ENCODE results near the gene FKBP5. TPM values are rescaled to one million over a fixed set of nuclear protein-coding genes. Genes with fewer than 3 reads are reported as not detected.

FKBP5 gene
- total and polyA plus RNA-seq, 5 donors = 75.0 to 155 (median 110) TPM

GRCh38 chr6:35654883-35655282 lies 33.8 kb downstream of the FKBP5 start:
- 96% methylated on average over 3 of the region's 3 CpGs for WGBS
- no peak overlapping the region for H3K4me3 ChIP-seq (ENCODE audit: low read length)
- DNase-seq = no peak
- H3K27me3 ChIP-seq (ENCODE audit: control insufficient read depth, insufficient read depth) = no peaks in the 10 kb centered on the region
- intact Hi-C loops (cut with DNase I) = no loop called here
- no peak for ATAC-seq
- no peak overlapping the region for H3K27ac ChIP-seq (ENCODE audit: low read length)
- H3K4me1 ChIP-seq (ENCODE audit: control insufficient read depth, insufficient read depth, low read length) = peaks cover 4% of the 10 kb centered on the region
- H3K9me3 ChIP-seq (ENCODE audit: control insufficient read depth, low read length) = no peaks in the 10 kb centered on the region

- Histone ChIP-seq H3K4me3 (ENCODE audit: low read length) (no peak overlapping the region), H3K4me1 (ENCODE audit: control insufficient read depth, insufficient read depth, low read length) (peaks cover 4% of the 10 kb centered on the region), H3K9me3 (ENCODE audit: control insufficient read depth, low read length) (no peaks in the 10 kb centered on the region), H3K27ac (ENCODE audit: low read length) (no peak overlapping the region), H3K27me3 (ENCODE audit: control insufficient read depth, insufficient read depth) (no peaks in the 10 kb centered on the region)
- intact Hi-C loops (cut with DNase I) = no loop called here
- 80% methylated on average over 3 of the region's 3 CpGs for WGBS
- DNase-seq (no peak), ATAC-seq (no peak)
These were observed 37.5 kb downstream of the FKBP5 start for GRCh38 chr6:35651244-35651643.

GRCh38 chr6:35650015-35650414 lies 38.7 kb downstream of the FKBP5 start:
- no peak for ATAC-seq
- DNase-seq = no peak
- no peak overlapping the region for H3K27ac ChIP-seq (ENCODE audit: low read length)

GRCh38 chr6:35648203-35648602 lies 40.5 kb downstream of the FKBP5 start:
- DNase-seq = no peak
- no peak overlapping the region for H3K4me3 ChIP-seq (ENCODE audit: low read length)
- intact Hi-C loops (cut with DNase I) = no loop called here
- no peaks in the 10 kb centered on the region for H3K27me3 ChIP-seq (ENCODE audit: control insufficient read depth, insufficient read depth)
- no peak overlapping the region for H3K27ac ChIP-seq (ENCODE audit: low read length)
- WGBS = 97% methylated on average over 2 of the region's 2 CpGs
- ATAC-seq = no peak
- no peaks in the 10 kb centered on the region for H3K4me1 ChIP-seq (ENCODE audit: control insufficient read depth, insufficient read depth, low read length)
- H3K9me3 ChIP-seq (ENCODE audit: control insufficient read depth, low read length) = no peaks in the 10 kb centered on the region

More at GRCh38 chr6:35650015-35650414, 38.7 kb downstream of the FKBP5 start:
- WGBS = 92% methylated on average over 4 of the region's 4 CpGs
- Histone ChIP-seq H3K27me3 (ENCODE audit: control insufficient read depth, insufficient read depth) (no peaks in the 10 kb centered on the region), H3K4me1 (ENCODE audit: control insufficient read depth, insufficient read depth, low read length) (peaks cover 4% of the 10 kb centered on the region), H3K9me3 (ENCODE audit: control insufficient read depth, low read length) (no peaks in the 10 kb centered on the region), H3K4me3 (ENCODE audit: low read length) (no peak overlapping the region)
- intact Hi-C loops (cut with DNase I) = no loop called here

GRCh38 chr6:35647400-35647799 lies 41.3 kb downstream of the FKBP5 start:
- WGBS = 91% methylated on average over 1 of the region's 1 CpG
- peaks cover 2% of the 10 kb centered on the region for H3K4me1 ChIP-seq (ENCODE audit: control insufficient read depth, insufficient read depth, low read length)
- H3K4me3 ChIP-seq (ENCODE audit: low read length) = no peak overlapping the region
- peak overlapping the region; percentile 19 for H3K27ac ChIP-seq (ENCODE audit: low read length)
- ATAC-seq (no peak), DNase-seq (no peak)
- intact Hi-C loops (cut with DNase I) = no loop called here
- no peaks in the 10 kb centered on the region for H3K9me3 ChIP-seq (ENCODE audit: control insufficient read depth, low read length)
- H3K27me3 ChIP-seq (ENCODE audit: control insufficient read depth, insufficient read depth) = no peaks in the 10 kb centered on the region

GRCh38 chr6:35643162-35643535 lies 45.6 kb downstream of the FKBP5 start:
- Histone ChIP-seq H3K27ac (ENCODE audit: low read length) (no peak overlapping the region), H3K4me1 (ENCODE audit: control insufficient read depth, insufficient read depth, low read length) (peaks cover 3% of the 10 kb centered on the region), H3K4me3 (ENCODE audit: low read length) (no peak overlapping the region), H3K27me3 (ENCODE audit: control insufficient read depth, insufficient read depth) (no peaks in the 10 kb centered on the region), H3K9me3 (ENCODE audit: control insufficient read depth, low read length) (no peaks in the 10 kb centered on the region)
- DNase-seq (no peak), ATAC-seq (no peak)
- intact Hi-C loops (cut with DNase I) = no loop called here

- 96% methylated on average over 1 of the region's 1 CpG for WGBS
- Histone ChIP-seq H3K4me3 (ENCODE audit: low read length) (no peak overlapping the region), H3K9me3 (ENCODE audit: control insufficient read depth, low read length) (no peaks in the 10 kb centered on the region), H3K4me1 (ENCODE audit: control insufficient read depth, insufficient read depth, low read length) (peaks cover 3% of the 10 kb centered on the region), H3K27me3 (ENCODE audit: control insufficient read depth, insufficient read depth) (no peaks in the 10 kb centered on the region), H3K27ac (ENCODE audit: low read length) (no peak overlapping the region)
- no peak for ATAC-seq
- intact Hi-C loops (cut with DNase I) = no loop called here
- DNase-seq = no peak
These were observed 46.1 kb downstream of the FKBP5 start for GRCh38 chr6:35642471-35643161.

- no peaks in the 10 kb centered on the region for H3K9me3 ChIP-seq (ENCODE audit: control insufficient read depth, low read length)
- whole genome bisulfite sequencing = 93% methylated on average over 6 of the region's 6 CpGs
- ATAC-seq (no peak), DNase-seq (no peak)
- intact Hi-C loops (cut with DNase I) = no loop called here
- H3K4me1 ChIP-seq (ENCODE audit: control insufficient read depth, insufficient read depth, low read length) = peaks cover 3% of the 10 kb centered on the region
- no peaks in the 10 kb centered on the region for H3K27me3 ChIP-seq (ENCODE audit: control insufficient read depth, insufficient read depth)
- no peak overlapping the region for H3K27ac ChIP-seq (ENCODE audit: low read length)
- no peak overlapping the region for H3K4me3 ChIP-seq (ENCODE audit: low read length)
These were observed 48.6 kb downstream of the FKBP5 start for GRCh38 chr6:35640017-35640664.

- DNase-seq (no peak), ATAC-seq (no peak)
- Histone ChIP-seq H3K27me3 (ENCODE audit: control insufficient read depth, insufficient read depth) (no peaks in the 10 kb centered on the region), H3K27ac (ENCODE audit: low read length) (no peak overlapping the region), H3K9me3 (ENCODE audit: control insufficient read depth, low read length) (no peaks in the 10 kb centered on the region), H3K4me1 (ENCODE audit: control insufficient read depth, insufficient read depth, low read length) (peaks cover 8% of the 10 kb centered on the region), H3K4me3 (ENCODE audit: low read length) (no peak overlapping the region)
- WGBS = 92% methylated on average over 3 of the region's 3 CpGs
- intact Hi-C loops (cut with DNase I) = loop anchor here in 2 of 4 donors (10.0 kb wide), 1 partner anchor 54 kb away; no protein-coding TSS in a partner anchor
These were observed 50.0 kb downstream of the FKBP5 start for GRCh38 chr6:35638679-35639078.

- Histone ChIP-seq H3K4me1 (ENCODE audit: control insufficient read depth, insufficient read depth, low read length) (peaks cover 8% of the 10 kb centered on the region), H3K9me3 (ENCODE audit: control insufficient read depth, low read length) (no peaks in the 10 kb centered on the region), H3K27ac (ENCODE audit: low read length) (no peak overlapping the region), H3K27me3 (ENCODE audit: control insufficient read depth, insufficient read depth) (no peaks in the 10 kb centered on the region), H3K4me3 (ENCODE audit: low read length) (no peak overlapping the region)
- ATAC-seq (no peak), DNase-seq (no peak)
- intact Hi-C loops (cut with DNase I) = loop anchor here in 2 of 4 donors (10.0 kb wide), 1 partner anchor 53 kb away; no protein-coding TSS in a partner anchor
- 96% methylated on average over 1 of the region's 1 CpG for whole genome bisulfite sequencing
These were observed 50.8 kb downstream of the FKBP5 start for GRCh38 chr6:35637911-35638310.
